ENCODE results near the gene TBC1D22A. TPM values are rescaled to one million over a fixed set of nuclear protein-coding genes. Genes with fewer than 3 reads are reported as not detected.

The TBC1D22A gene
- total RNA-seq, 2 donors from 2014 or later = 21.5 to 23.1 TPM

- Histone ChIP-seq H3K4me1 (no peaks in the 10 kb centered on the region), H3K27me3 (no peaks in the 10 kb centered on the region), H3K36me3 (replicated peaks in 1 of 2; ENCODE audit: insufficient read depth in 1 of 2, low read depth in 2 of 2) (no peaks in the 10 kb centered on the region), H3K9me3 (no peaks in the 10 kb centered on the region), H3K27ac (no peak overlapping the region), H3K4me3 (no peak overlapping the region)
- TF ChIP-seq CTCF (IDR thresholded peaks at IDR 0.05) (no peak), POLR2A (IDR thresholded peaks at IDR 0.05) (no peak)
- intact Hi-C loops (cut with DNase I) = no loop called here
- 91 to 94% methylated on average over 14 to 15 of the region's 15 CpGs for WGBS, 2 donors
- DNase-seq = peak in 1 of 4 donors; percentile 6
- ATAC-seq = no peak
These were observed 365.0 kb downstream of the TBC1D22A start for GRCh38 chr22:47127441-47127871.

GRCh38 chr22:47128216-47128615 lies 365.8 kb downstream of the TBC1D22A start:
- no peaks in the 10 kb centered on the region for H3K9me3 ChIP-seq
- no peaks in the 10 kb centered on the region for H3K27me3 ChIP-seq
- TF ChIP-seq POLR2A (IDR thresholded peaks at IDR 0.05) = no peak
- no peak for TF ChIP-seq CTCF (IDR thresholded peaks at IDR 0.05)
- no peak overlapping the region for H3K27ac ChIP-seq
- WGBS, 2 donors = 80 to 94% methylated on average over 5 of the region's 7 CpGs
- no peak for ATAC-seq
- no peaks in the 10 kb centered on the region for H3K36me3 ChIP-seq (replicated peaks in 1 of 2; ENCODE audit: insufficient read depth in 1 of 2, low read depth in 2 of 2)
- H3K4me1 ChIP-seq = no peaks in the 10 kb centered on the region
- DNase-seq = peak in 1 of 4 donors; percentile 11
- intact Hi-C loops (cut with DNase I) = no loop called here
- no peak overlapping the region for H3K4me3 ChIP-seq

- no peak for ATAC-seq
- WGBS, 2 donors = 91 to 96% methylated on average over 12 to 21 of the region's 21 CpGs
- intact Hi-C loops (cut with DNase I) = no loop called here
These were observed 366.3 kb downstream of the TBC1D22A start for GRCh38 chr22:47128622-47129215.

GRCh38 chr22:47129902-47130635 lies 367.6 kb downstream of the TBC1D22A start:
- no peaks in the 10 kb centered on the region for H3K9me3 ChIP-seq
- H3K27ac ChIP-seq = no peak overlapping the region
- no peaks in the 10 kb centered on the region for H3K27me3 ChIP-seq
- WGBS, 2 donors = 86 to 94% methylated on average over 18 to 21 of the region's 21 CpGs
- ATAC-seq (no peak), DNase-seq (peak in 2 of 4 donors; percentile 5 to 43)
- H3K4me1 ChIP-seq = no peaks in the 10 kb centered on the region
- no peak overlapping the region for H3K4me3 ChIP-seq
- H3K36me3 ChIP-seq (replicated peaks in 1 of 2; ENCODE audit: insufficient read depth in 1 of 2, low read depth in 2 of 2) = no peaks in the 10 kb centered on the region
- TF ChIP-seq POLR2A (IDR thresholded peaks at IDR 0.05) = no peak
- TF ChIP-seq CTCF (IDR thresholded peaks at IDR 0.05) = no peak
- intact Hi-C loops (cut with DNase I) = no loop called here

More at GRCh38 chr22:47128622-47129215, 366.3 kb downstream of the TBC1D22A start:
- no peak overlapping the region for H3K4me3 ChIP-seq
- H3K27ac ChIP-seq = no peak overlapping the region
- TF ChIP-seq CTCF (IDR thresholded peaks at IDR 0.05) = no peak
- no peak for TF ChIP-seq POLR2A (IDR thresholded peaks at IDR 0.05)
- H3K27me3 ChIP-seq = no peaks in the 10 kb centered on the region
- peak in 1 of 4 donors; percentile 5 for DNase-seq
- H3K36me3 ChIP-seq (replicated peaks in 1 of 2; ENCODE audit: insufficient read depth in 1 of 2, low read depth in 2 of 2) = no peaks in the 10 kb centered on the region
- H3K9me3 ChIP-seq = no peaks in the 10 kb centered on the region
- H3K4me1 ChIP-seq = no peaks in the 10 kb centered on the region
